HCT116 (cell line): ENCODE measurements around the gene IGFBPL1.

Experiments
- CTCF ChIP-seq, 3 experiments: fragments of 200-600 bp in 1 of 3; sonication (generic) in 1 of 3; IDR thresholded peaks in 2 of 3; conservative IDR thresholded peaks in 1 of 3; 2 replicates each; pipeline ENCODE4 v1.5.1; 2012 to 2017; ENCODE audit warnings: low read depth in 2 of 3, low read length in 2 of 3, antibody characterized with exemption in 1 of 3, borderline replicate concordance in 1 of 3, control low read depth in 1 of 3, mild to moderate bottlenecking in 1 of 3, mixed read lengths in 1 of 3, mixed run types in 1 of 3, moderate library complexity in 1 of 3; ENCODE audit not compliant: insufficient read depth in 1 of 3
- FOSL1 ChIP-seq: IDR thresholded peaks from 2 replicates; pipeline ENCODE4 v1.6.1; 2012; ENCODE audit warnings: low read depth
- JUND ChIP-seq: IDR thresholded peaks from 2 replicates; pipeline ENCODE4 v1.6.1; 2012
- RAD21 ChIP-seq: IDR thresholded peaks from 2 replicates; pipeline ENCODE4 v1.6.1; 2012; ENCODE audit warnings: low read depth, mild to moderate bottlenecking
- SRF ChIP-seq: IDR thresholded peaks from 2 replicates; pipeline ENCODE4 v1.6.1; 2012; ENCODE audit warnings: low read depth

GRCh38 chr9:38442473-38443096, 18.3 kb upstream of the IGFBPL1 start:
- TF ChIP-seq CTCF (IDR thresholded peaks at IDR 0.05 in 2 of 3, conservative IDR thresholded peaks at IDR 0.05 in 1 of 3; ENCODE audit: borderline replicate concordance in 1 of 3, insufficient read depth in 1 of 3, low read depth in 2 of 3, low read length in 2 of 3) (no peak), RAD21 (no peak), SRF (no peak), JUND (no peak), FOSL1 (no peak)
